Ascending aorta (tissue), 2 donors: ENCODE data around the gene COQ8A. TPM values are rescaled to one million over a fixed set of nuclear protein-coding genes. Genes with fewer than 3 reads are reported as not detected.

Experiments
- DNase-seq, 2 donors: peaks; one replicate each; pipeline ENCODE4 v3.0.0-alpha.2; 2019; ENCODE audit warnings: low spot score in 2 of 2
- H3K27ac ChIP-seq, 2 donors: fragments of 200-600 bp; sonication (generic); one replicate each; pipeline ENCODE4 v1.5.1; 2016 to 2017; ENCODE audit warnings: mild to moderate bottlenecking in 1 of 2
- H3K27me3 ChIP-seq: fragments of 200-600 bp; sonication (generic); one replicate; pipeline ENCODE4 v1.5.1; 2017
- H3K36me3 ChIP-seq, 2 donors: fragments of 200-600 bp; sonication (generic); one replicate each; pipeline ENCODE4 v1.5.1; 2016
- H3K4me1 ChIP-seq, 2 donors: fragments of 200-600 bp; sonication (generic); one replicate each; pipeline ENCODE4 v1.5.1; 2016 to 2017; ENCODE audit warnings: mild to moderate bottlenecking in 1 of 2
- H3K4me3 ChIP-seq, 2 donors: fragments of 200-600 bp; sonication (generic); one replicate each; pipeline ENCODE4 v1.5.1; 2016 to 2017; ENCODE audit warnings: mild to moderate bottlenecking in 1 of 2
- H3K9me3 ChIP-seq, 2 donors: fragments of 200-600 bp; sonication (generic); one replicate each; pipeline ENCODE4 v1.5.1; 2016
- CTCF ChIP-seq, 3 experiments: fragments of 200-600 bp in 2 of 3; fragments of 450-650 bp in 1 of 3; sonication (generic) in 2 of 3; IDR thresholded peaks; one replicate each; pipeline ENCODE4 v1.5.1; 2016 to 2019; ENCODE audit warnings: antibody characterized with exemption in 3 of 3, mild to moderate bottlenecking in 1 of 3, moderate library complexity in 1 of 3
- intact Hi-C: fragments of 100-400 bp; cut with DNase I; formaldehyde crosslinking; loops from one replicate; pipeline ENCODE4 v1.15.1; 2023
- total RNA-seq: library from RNA; depleted of rRNA; stranded (reverse); fragments of >200 nt; gene quantifications from one replicate; pipeline ENCODE4 v1.1.0, GENCODE V29; 2016

Gene COQ8A
- total RNA-seq, 1 donor from 2014 or later = 42.4 TPM

- intact Hi-C loops = no loop called here
- peaks cover 0 to 15% of the 10 kb centered on the region in 2 donors for H3K4me1 ChIP-seq
- H3K36me3 ChIP-seq = peaks cover 25 to 45% of the 10 kb centered on the region in 2 donors
- no peak for DNase-seq
- no peaks in the 10 kb centered on the region for H3K27me3 ChIP-seq
- no peak for TF ChIP-seq CTCF (IDR thresholded peaks at IDR 0.05)
- no peaks in the 10 kb centered on the region for H3K9me3 ChIP-seq
- H3K27ac ChIP-seq = no peak overlapping the region
- no peak overlapping the region for H3K4me3 ChIP-seq
Observed at GRCh38 chr1:226985839-226986463, 45.9 kb downstream of the COQ8A start.

- DNase-seq = no peak
- no peak for TF ChIP-seq CTCF (IDR thresholded peaks at IDR 0.05)
- Histone ChIP-seq H3K27ac (no peak overlapping the region), H3K27me3 (no peaks in the 10 kb centered on the region), H3K4me1 (peaks cover 0 to 15% of the 10 kb centered on the region in 2 donors), H3K9me3 (no peaks in the 10 kb centered on the region), H3K4me3 (no peak overlapping the region), H3K36me3 (peaks cover 25 to 45% of the 10 kb centered on the region in 2 donors)
- intact Hi-C loops = no loop called here
Observed at GRCh38 chr1:226986496-226987178, 46.5 kb downstream of the COQ8A start.

GRCh38 chr1:226987179-226987536, 47.1 kb downstream of the COQ8A start:
- intact Hi-C loops = no loop called here
- no peaks in the 10 kb centered on the region for H3K27me3 ChIP-seq
- no peak overlapping the region for H3K27ac ChIP-seq
- peaks cover 0 to 15% of the 10 kb centered on the region in 2 donors for H3K4me1 ChIP-seq
- no peak for DNase-seq
- H3K4me3 ChIP-seq = no peak overlapping the region
- TF ChIP-seq CTCF (IDR thresholded peaks at IDR 0.05) = no peak
- peaks cover 25 to 45% of the 10 kb centered on the region in 2 donors for H3K36me3 ChIP-seq
- no peaks in the 10 kb centered on the region for H3K9me3 ChIP-seq

GRCh38 chr1:226987623-226988333, 47.7 kb downstream of the COQ8A start:
- H3K27ac ChIP-seq = no peak overlapping the region
- peaks cover 0 to 15% of the 10 kb centered on the region in 2 donors for H3K4me1 ChIP-seq
- TF ChIP-seq CTCF (IDR thresholded peaks at IDR 0.05) = no peak
- no peak for DNase-seq
- peaks cover 23 to 42% of the 10 kb centered on the region in 2 donors for H3K36me3 ChIP-seq
- H3K9me3 ChIP-seq = no peaks in the 10 kb centered on the region
- intact Hi-C loops = no loop called here
- no peak overlapping the region for H3K4me3 ChIP-seq
- H3K27me3 ChIP-seq = no peaks in the 10 kb centered on the region

GRCh38 chr1:226988334-226988666, 48.2 kb downstream of the COQ8A start:
- no peak for TF ChIP-seq CTCF (IDR thresholded peaks at IDR 0.05)
- intact Hi-C loops = no loop called here
- DNase-seq = no peak

More at GRCh38 chr1:226988334-226988666, 48.2 kb downstream of the COQ8A start:
- Histone ChIP-seq H3K27ac (peak overlapping the region in 1 of 2 donors; percentile 67), H3K4me1 (peaks cover 0 to 15% of the 10 kb centered on the region in 2 donors), H3K9me3 (no peaks in the 10 kb centered on the region), H3K36me3 (peaks cover 20 to 42% of the 10 kb centered on the region in 2 donors), H3K27me3 (no peaks in the 10 kb centered on the region), H3K4me3 (no peak overlapping the region)
